ENCODE results near the gene SFXN5.

DNA sequence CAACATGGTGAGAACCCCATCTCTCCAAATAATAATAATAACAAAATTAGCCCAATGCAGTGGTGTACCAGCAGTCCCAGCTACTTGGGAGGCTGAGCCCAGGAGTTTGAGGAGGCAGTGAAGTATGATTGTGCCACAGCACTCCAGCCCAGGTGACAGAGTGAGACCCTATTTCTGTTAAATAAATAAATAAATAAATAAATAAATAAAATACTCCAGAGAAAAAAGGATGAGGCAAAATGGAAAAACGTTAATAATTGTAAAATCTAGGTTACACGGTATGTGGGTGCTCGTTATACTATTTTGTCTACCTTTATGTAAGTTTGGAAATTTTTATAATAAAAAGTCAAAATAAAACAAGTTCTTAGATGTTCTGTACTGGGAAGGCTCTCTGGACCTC is 162.8 kb downstream of the SFXN5 start:
- TF ChIP-seq EZH2 (IDR thresholded peaks at IDR 0.05; ENCODE audit: insufficient read depth, poor library complexity, severe bottlenecking) = no peak
- TF ChIP-seq EZH2phosphoT487 (IDR thresholded peaks at IDR 0.05; ENCODE audit: insufficient read depth, low read depth) = no peak
